H1 (cell line): Measurements from ENCODE around the gene KRTAP10-3.

ENCODE experiments used
- JUN ChIP-seq: IDR thresholded peaks from 2 replicates; pipeline ENCODE4 v1.6.1; 2011; ENCODE audit warnings: low read depth, mild to moderate bottlenecking, improper control_type of control experiment, low read length
- POLR2A ChIP-seq, 2 experiments: IDR thresholded peaks; 1 replicate in 1 of 2; 2 replicates in 1 of 2; pipeline ENCODE4 v1.6.1; 2011; ENCODE audit warnings: low read depth in 2 of 2, low read length in 2 of 2, mild to moderate bottlenecking in 2 of 2; ENCODE audit errors: control extremely low read depth in 1 of 2
- RXRA ChIP-seq: IDR thresholded peaks from 2 replicates; pipeline ENCODE4 v1.6.1; 2011; ENCODE audit warnings: low read depth, mild to moderate bottlenecking, low read length, moderate library complexity; ENCODE audit not compliant: insufficient read depth
- SAP30 ChIP-seq: fragments of 300-600 bp; sonication (generic); IDR thresholded peaks from 2 replicates; pipeline ENCODE4 v1.7.1; 2012; ENCODE audit warnings: low read length, moderate library complexity, mild to moderate bottlenecking, inconsistent platforms; ENCODE audit not compliant: insufficient read depth, insufficient replicate concordance
- SUZ12 ChIP-seq: fragments of 200-600 bp; sonication (generic); IDR thresholded peaks from 2 replicates; pipeline ENCODE4 v1.6.1; 2012; ENCODE audit warnings: mild to moderate bottlenecking, inconsistent platforms, low read length, moderate library complexity, mixed read lengths
- TAF1 ChIP-seq: IDR thresholded peaks from 2 replicates; pipeline ENCODE4 v1.6.1; 2011; ENCODE audit warnings: mild to moderate bottlenecking, low read depth, low read length
- TCF12 ChIP-seq: IDR thresholded peaks from 2 replicates; pipeline ENCODE4 v1.6.1; 2011; ENCODE audit warnings: low read depth, mild to moderate bottlenecking, low read length
- TF ChIP-seq, protein P1 (sequence below), 3 experiments: IDR thresholded peaks; 1 replicate in 2 of 3; 2 replicates in 1 of 3; pipeline versions ENCODE4 v1.5.1 to v1.6.1; 2011; ENCODE audit warnings: low read length in 3 of 3, mild to moderate bottlenecking in 3 of 3, inconsistent platforms in 2 of 3, low read depth in 1 of 3, moderate library complexity in 1 of 3; ENCODE audit not compliant: insufficient read depth in 1 of 3; ENCODE audit errors: control extremely low read depth in 1 of 3

DNA sequence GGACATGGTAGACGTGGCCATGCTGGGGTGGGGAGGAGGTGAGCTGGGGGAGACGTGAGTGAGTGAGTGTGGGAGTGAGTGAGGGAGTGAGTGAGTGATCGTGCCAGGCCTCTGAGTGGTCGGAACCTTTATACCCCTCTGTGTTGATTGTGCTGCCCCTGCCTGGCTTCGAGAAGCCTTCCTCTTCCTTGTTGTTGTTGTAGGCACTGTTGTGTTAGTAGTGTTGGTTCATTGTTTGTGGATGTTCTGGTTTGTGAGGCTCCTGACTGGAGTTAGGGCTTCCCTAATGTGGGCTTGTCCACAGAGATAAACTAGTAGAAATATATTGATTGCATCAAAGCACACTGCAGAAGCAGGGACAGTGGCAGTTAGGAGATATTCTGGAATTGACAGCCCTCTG is at the start of gene KRTAP10-3:
- TF ChIP-seq RXRA (no peak), JUN (no peak), POLR2A (IDR thresholded peaks at IDR 0.05; ENCODE audit: control extremely low read depth in 1 of 2, low read depth in 2 of 2, low read length in 2 of 2) (no peak), SUZ12 (no peak), TCF12 (no peak), TAF1 (no peak), SAP30 (no peak)
- TF ChIP-seq, protein P1, sequence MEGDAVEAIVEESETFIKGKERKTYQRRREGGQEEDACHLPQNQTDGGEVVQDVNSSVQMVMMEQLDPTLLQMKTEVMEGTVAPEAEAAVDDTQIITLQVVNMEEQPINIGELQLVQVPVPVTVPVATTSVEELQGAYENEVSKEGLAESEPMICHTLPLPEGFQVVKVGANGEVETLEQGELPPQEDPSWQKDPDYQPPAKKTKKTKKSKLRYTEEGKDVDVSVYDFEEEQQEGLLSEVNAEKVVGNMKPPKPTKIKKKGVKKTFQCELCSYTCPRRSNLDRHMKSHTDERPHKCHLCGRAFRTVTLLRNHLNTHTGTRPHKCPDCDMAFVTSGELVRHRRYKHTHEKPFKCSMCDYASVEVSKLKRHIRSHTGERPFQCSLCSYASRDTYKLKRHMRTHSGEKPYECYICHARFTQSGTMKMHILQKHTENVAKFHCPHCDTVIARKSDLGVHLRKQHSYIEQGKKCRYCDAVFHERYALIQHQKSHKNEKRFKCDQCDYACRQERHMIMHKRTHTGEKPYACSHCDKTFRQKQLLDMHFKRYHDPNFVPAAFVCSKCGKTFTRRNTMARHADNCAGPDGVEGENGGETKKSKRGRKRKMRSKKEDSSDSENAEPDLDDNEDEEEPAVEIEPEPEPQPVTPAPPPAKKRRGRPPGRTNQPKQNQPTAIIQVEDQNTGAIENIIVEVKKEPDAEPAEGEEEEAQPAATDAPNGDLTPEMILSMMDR (IDR thresholded peaks at IDR 0.05; ENCODE audit: control extremely low read depth in 1 of 3, insufficient read depth in 1 of 3, low read depth in 1 of 3, low read length in 3 of 3), result no peak
